ENCODE results near the gene S100A2. TPM values are rescaled to one million over a fixed set of nuclear protein-coding genes. Genes with fewer than 3 reads are reported as not detected.

The S100A2 gene
- 6.5 and 6.7 TPM in 2 replicates for polyA plus RNA-seq (2013)

GRCh38 chr1:153565529-153566374 lies at the start of gene S100A2:
S100A2 (minus strand) TSS chr1:153565844; CDS start chr1:153563877, 1,967 bp downstream.
- H3K36me3 ChIP-seq (ENCODE audit: control insufficient read depth in 1 of 2, insufficient read depth in 2 of 2, low read length in 2 of 2): no peaks in the 10 kb centered on the region
- peaks cover 16% of the 10 kb centered on the region for H3K79me2 ChIP-seq (ENCODE audit: control insufficient read depth, insufficient read depth, low read length, poor library complexity)
- H3K79me1 ChIP-seq (ENCODE audit: low read length): peaks cover 59% of the 10 kb centered on the region
- peak within 1 kb of the TSS; percentile 100 for H3K27ac ChIP-seq (ENCODE audit: low read depth, low read length)
- peak within 1 kb of the TSS; percentile 98 for H3K18ac ChIP-seq (ENCODE audit: low read length)
- H3K4me3 ChIP-seq (ENCODE audit: low read depth, low read length): no peak within 1 kb of the TSS
- peak; percentile 77 to 78 for DNase-seq
- peak within 1 kb of the TSS; percentile 99 for H2AK5ac ChIP-seq (ENCODE audit: low read length)
- peaks cover 42 to 56% of the 10 kb centered on the region in 2 experiments for H3K4me1 ChIP-seq (ENCODE audit: control insufficient read depth in 1 of 2, insufficient read depth in 2 of 2, low read length in 2 of 2)
- peak within 1 kb of the TSS; percentile 97 for H3K4ac ChIP-seq (ENCODE audit: low read depth, low read length)
- H4K8ac ChIP-seq (ENCODE audit: low read depth, low read length): peak within 1 kb of the TSS; percentile 94
- no peaks in the 10 kb centered on the region for H3K9me3 ChIP-seq (ENCODE audit: insufficient read depth, low read depth, low read length)
- peak within 1 kb of the TSS; percentile 100 for H2BK5ac ChIP-seq (ENCODE audit: low read depth, low read length, poor library complexity)
- H3K23ac ChIP-seq (ENCODE audit: low read length): no peak within 1 kb of the TSS
- H3K27me3 ChIP-seq (ENCODE audit: insufficient read depth, low read length): no peaks in the 10 kb centered on the region
- H4K91ac ChIP-seq (ENCODE audit: low read depth, low read length): peak within 1 kb of the TSS; percentile 100
- peak within 1 kb of the TSS; percentile 84 for H2AFZ ChIP-seq (ENCODE audit: insufficient read depth, low read length, poor library complexity)
- H3K4me2 ChIP-seq (ENCODE audit: low read length): peak within 1 kb of the TSS; percentile 30
- peak within 1 kb of the TSS; percentile 99 for H2BK12ac ChIP-seq (ENCODE audit: low read length)
- H4K12ac ChIP-seq (ENCODE audit: low read depth, low read length): peak within 1 kb of the TSS; percentile 86
- no CpG with 5 or more reads among the region's 8 CpGs for WGBS (ENCODE audit: extremely low coverage, insufficient coverage, insufficient read length)
- peak within 1 kb of the TSS; percentile 98 for H3K14ac ChIP-seq (ENCODE audit: low read length)
- peak within 1 kb of the TSS; percentile 100 for H2BK120ac ChIP-seq (ENCODE audit: insufficient read depth, low read length, poor library complexity)
- no peak within 1 kb of the TSS for H3K9ac ChIP-seq (ENCODE audit: low read length)

DNA sequence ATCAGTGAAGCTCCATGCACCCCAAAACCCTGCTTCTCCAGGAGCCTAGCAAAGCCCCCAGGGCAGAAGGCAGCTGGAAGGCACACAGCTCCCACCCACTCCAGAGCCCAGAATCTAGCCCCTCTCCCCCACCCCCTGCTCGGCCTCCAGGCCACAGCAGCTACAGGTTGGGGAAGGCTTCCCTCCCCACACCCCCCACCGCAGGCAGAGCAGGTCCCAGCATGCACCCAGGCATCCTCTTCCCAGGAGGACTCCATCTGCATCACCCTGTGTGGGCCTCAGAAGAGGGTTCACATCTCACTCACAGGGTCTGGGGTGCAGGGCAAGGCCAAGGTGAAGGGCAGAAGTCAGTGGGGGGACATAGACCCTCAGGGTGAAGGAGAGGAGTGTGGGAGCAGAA lies 49.8 kb upstream of the S100A2 start:
- peaks cover 8 to 13% of the 10 kb centered on the region in 2 experiments for H3K36me3 ChIP-seq (ENCODE audit: control insufficient read depth in 1 of 2, insufficient read depth in 2 of 2, low read length in 2 of 2)
- H3K18ac ChIP-seq (ENCODE audit: low read length): peak overlapping the region; percentile 23
- H3K23ac ChIP-seq (ENCODE audit: low read length): no peak overlapping the region
- no peaks in the 10 kb centered on the region for H3K79me2 ChIP-seq (ENCODE audit: control insufficient read depth, insufficient read depth, low read length, poor library complexity)
- H2AK5ac ChIP-seq (ENCODE audit: low read length): peak overlapping the region; percentile 0
- no peak overlapping the region for H2AFZ ChIP-seq (ENCODE audit: insufficient read depth, low read length, poor library complexity)
- H3K27ac ChIP-seq (ENCODE audit: low read depth, low read length): no peak overlapping the region
- no peak overlapping the region for H4K8ac ChIP-seq (ENCODE audit: low read depth, low read length)
- H3K4me1 ChIP-seq (ENCODE audit: control insufficient read depth in 1 of 2, insufficient read depth in 2 of 2, low read length in 2 of 2): peaks cover 27 to 33% of the 10 kb centered on the region in 2 experiments
- H3K79me1 ChIP-seq (ENCODE audit: low read length): peaks cover 16% of the 10 kb centered on the region
- no peak overlapping the region for H4K12ac ChIP-seq (ENCODE audit: low read depth, low read length)
- H2BK12ac ChIP-seq (ENCODE audit: low read length): no peak overlapping the region
- WGBS (ENCODE audit: extremely low coverage, insufficient coverage, insufficient read length): no CpG with 5 or more reads among the region's 2 CpGs
- no peak overlapping the region for H3K4me3 ChIP-seq (ENCODE audit: low read depth, low read length)
- no peak overlapping the region for H2BK5ac ChIP-seq (ENCODE audit: low read depth, low read length, poor library complexity)
- no peak overlapping the region for H3K9ac ChIP-seq (ENCODE audit: low read length)
- H3K4me2 ChIP-seq (ENCODE audit: low read length): no peak overlapping the region
- no peaks in the 10 kb centered on the region for H3K9me3 ChIP-seq (ENCODE audit: insufficient read depth, low read depth, low read length)
- H3K4ac ChIP-seq (ENCODE audit: low read depth, low read length): no peak overlapping the region
- H2BK120ac ChIP-seq (ENCODE audit: insufficient read depth, low read length, poor library complexity): no peak overlapping the region
- no peak for DNase-seq
- no peaks in the 10 kb centered on the region for H3K27me3 ChIP-seq (ENCODE audit: insufficient read depth, low read length)
- H4K91ac ChIP-seq (ENCODE audit: low read depth, low read length): no peak overlapping the region
- H3K14ac ChIP-seq (ENCODE audit: low read length): no peak overlapping the region

DNA sequence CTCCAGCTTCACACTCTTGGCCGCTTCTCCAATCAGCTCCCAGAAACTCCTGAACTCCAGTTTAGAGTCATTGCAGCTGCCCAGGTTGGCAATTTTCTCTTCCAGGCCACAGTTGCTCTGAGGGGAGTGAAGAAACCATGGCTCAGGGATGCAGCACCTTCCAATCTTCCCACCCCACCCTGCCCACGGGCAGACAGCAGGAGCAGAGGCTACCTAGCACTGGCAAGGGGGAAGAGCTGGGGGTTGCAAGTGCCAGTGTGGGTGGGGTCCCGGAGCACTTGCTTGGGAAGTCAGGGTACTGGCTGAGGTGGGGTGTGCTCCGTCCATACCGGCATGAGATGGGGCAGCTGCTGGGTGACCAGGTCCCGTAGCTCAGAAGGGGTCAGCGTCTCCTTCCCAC lies 49.3 kb upstream of the S100A2 start:
- Histone ChIP-seq H3K14ac (ENCODE audit: low read length) (no peak overlapping the region), H3K4me3 (ENCODE audit: low read depth, low read length) (no peak overlapping the region), H4K91ac (ENCODE audit: low read depth, low read length) (peak overlapping the region; percentile 21), H3K36me3 (ENCODE audit: control insufficient read depth in 1 of 2, insufficient read depth in 2 of 2, low read length in 2 of 2) (peaks cover 6 to 13% of the 10 kb centered on the region in 2 experiments), H3K4ac (ENCODE audit: low read depth, low read length) (no peak overlapping the region), H3K79me2 (ENCODE audit: control insufficient read depth, insufficient read depth, low read length, poor library complexity) (no peaks in the 10 kb centered on the region), H3K27ac (ENCODE audit: low read depth, low read length) (no peak overlapping the region), H4K8ac (ENCODE audit: low read depth, low read length) (no peak overlapping the region), H2BK120ac (ENCODE audit: insufficient read depth, low read length, poor library complexity) (no peak overlapping the region), H3K9me3 (ENCODE audit: insufficient read depth, low read depth, low read length) (no peaks in the 10 kb centered on the region), H2AFZ (ENCODE audit: insufficient read depth, low read length, poor library complexity) (no peak overlapping the region), H3K4me2 (ENCODE audit: low read length) (no peak overlapping the region), H2BK5ac (ENCODE audit: low read depth, low read length, poor library complexity) (no peak overlapping the region), H2AK5ac (ENCODE audit: low read length) (peak overlapping the region; percentile 49), H2BK12ac (ENCODE audit: low read length) (peak overlapping the region; percentile 11), H3K23ac (ENCODE audit: low read length) (no peak overlapping the region), H3K9ac (ENCODE audit: low read length) (no peak overlapping the region), H3K27me3 (ENCODE audit: insufficient read depth, low read length) (no peaks in the 10 kb centered on the region), H3K18ac (ENCODE audit: low read length) (no peak overlapping the region), H3K4me1 (ENCODE audit: control insufficient read depth in 1 of 2, insufficient read depth in 2 of 2, low read length in 2 of 2) (peaks cover 31 to 38% of the 10 kb centered on the region in 2 experiments), H3K79me1 (ENCODE audit: low read length) (peaks cover 20% of the 10 kb centered on the region), H4K12ac (ENCODE audit: low read depth, low read length) (no peak overlapping the region)
- no peak for DNase-seq
- WGBS (ENCODE audit: extremely low coverage, insufficient coverage, insufficient read length): no CpG with 5 or more reads among the region's 7 CpGs

GRCh38 chr1:153614189-153614900 lies 48.7 kb upstream of the S100A2 start:
- WGBS (ENCODE audit: extremely low coverage, insufficient coverage, insufficient read length): no CpG with 5 or more reads among the region's 2 CpGs
- H3K36me3 ChIP-seq (ENCODE audit: control insufficient read depth in 1 of 2, insufficient read depth in 2 of 2, low read length in 2 of 2): peaks cover 4 to 10% of the 10 kb centered on the region in 2 experiments
- no peaks in the 10 kb centered on the region for H3K9me3 ChIP-seq (ENCODE audit: insufficient read depth, low read depth, low read length)

More at GRCh38 chr1:153614189-153614900, 48.7 kb upstream of the S100A2 start:
- no peak for DNase-seq
- no peak overlapping the region for H3K27ac ChIP-seq (ENCODE audit: low read depth, low read length)
- H2BK120ac ChIP-seq (ENCODE audit: insufficient read depth, low read length, poor library complexity): no peak overlapping the region
- H4K8ac ChIP-seq (ENCODE audit: low read depth, low read length): no peak overlapping the region
- H2AFZ ChIP-seq (ENCODE audit: insufficient read depth, low read length, poor library complexity): no peak overlapping the region
- no peak overlapping the region for H3K18ac ChIP-seq (ENCODE audit: low read length)
- no peak overlapping the region for H3K9ac ChIP-seq (ENCODE audit: low read length)
- no peak overlapping the region for H3K4me2 ChIP-seq (ENCODE audit: low read length)
- no peaks in the 10 kb centered on the region for H3K27me3 ChIP-seq (ENCODE audit: insufficient read depth, low read length)
- H3K4me3 ChIP-seq (ENCODE audit: low read depth, low read length): no peak overlapping the region
- no peak overlapping the region for H3K14ac ChIP-seq (ENCODE audit: low read length)
- H2BK12ac ChIP-seq (ENCODE audit: low read length): peak overlapping the region; percentile 11
- no peak overlapping the region for H4K12ac ChIP-seq (ENCODE audit: low read depth, low read length)
- H3K79me2 ChIP-seq (ENCODE audit: control insufficient read depth, insufficient read depth, low read length, poor library complexity): no peaks in the 10 kb centered on the region
- peaks cover 25% of the 10 kb centered on the region for H3K79me1 ChIP-seq (ENCODE audit: low read length)
- H2AK5ac ChIP-seq (ENCODE audit: low read length): no peak overlapping the region
- H3K4ac ChIP-seq (ENCODE audit: low read depth, low read length): no peak overlapping the region
- H2BK5ac ChIP-seq (ENCODE audit: low read depth, low read length, poor library complexity): no peak overlapping the region
- H3K23ac ChIP-seq (ENCODE audit: low read length): no peak overlapping the region
- H4K91ac ChIP-seq (ENCODE audit: low read depth, low read length): peak overlapping the region; percentile 21
- H3K4me1 ChIP-seq (ENCODE audit: control insufficient read depth in 1 of 2, insufficient read depth in 2 of 2, low read length in 2 of 2): peaks cover 37 to 44% of the 10 kb centered on the region in 2 experiments
